ENCODE results near the gene KRT24. TPM values are rescaled to one million over a fixed set of nuclear protein-coding genes. Genes with fewer than 3 reads are reported as not detected.

KRT24 gene
- total and polyA plus RNA-seq, 11 donors = not detected

DNA sequence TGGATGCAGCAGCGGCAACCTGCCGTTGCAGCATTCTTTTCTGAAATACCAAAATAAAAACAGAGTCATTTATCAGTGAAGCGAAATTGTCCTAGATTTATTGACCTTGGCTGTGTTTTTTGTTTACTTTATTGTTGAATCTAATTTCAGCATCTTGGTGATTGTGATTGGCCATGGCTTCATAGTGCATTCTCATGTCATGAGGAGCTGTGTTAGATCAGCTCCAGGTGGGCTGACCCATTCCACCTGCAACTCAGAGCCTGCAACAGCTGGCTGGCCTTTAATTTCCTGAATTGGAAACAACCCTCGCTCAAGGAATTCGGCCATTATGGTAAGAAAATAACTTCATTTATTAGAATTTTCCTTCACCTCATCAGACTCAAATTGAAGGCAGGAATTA is 16.4 kb downstream of the KRT24 start:
- TF ChIP-seq, protein P1, sequence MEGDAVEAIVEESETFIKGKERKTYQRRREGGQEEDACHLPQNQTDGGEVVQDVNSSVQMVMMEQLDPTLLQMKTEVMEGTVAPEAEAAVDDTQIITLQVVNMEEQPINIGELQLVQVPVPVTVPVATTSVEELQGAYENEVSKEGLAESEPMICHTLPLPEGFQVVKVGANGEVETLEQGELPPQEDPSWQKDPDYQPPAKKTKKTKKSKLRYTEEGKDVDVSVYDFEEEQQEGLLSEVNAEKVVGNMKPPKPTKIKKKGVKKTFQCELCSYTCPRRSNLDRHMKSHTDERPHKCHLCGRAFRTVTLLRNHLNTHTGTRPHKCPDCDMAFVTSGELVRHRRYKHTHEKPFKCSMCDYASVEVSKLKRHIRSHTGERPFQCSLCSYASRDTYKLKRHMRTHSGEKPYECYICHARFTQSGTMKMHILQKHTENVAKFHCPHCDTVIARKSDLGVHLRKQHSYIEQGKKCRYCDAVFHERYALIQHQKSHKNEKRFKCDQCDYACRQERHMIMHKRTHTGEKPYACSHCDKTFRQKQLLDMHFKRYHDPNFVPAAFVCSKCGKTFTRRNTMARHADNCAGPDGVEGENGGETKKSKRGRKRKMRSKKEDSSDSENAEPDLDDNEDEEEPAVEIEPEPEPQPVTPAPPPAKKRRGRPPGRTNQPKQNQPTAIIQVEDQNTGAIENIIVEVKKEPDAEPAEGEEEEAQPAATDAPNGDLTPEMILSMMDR (IDR thresholded peaks at IDR 0.05) = no peak
- no peak for TF ChIP-seq POLR2A (IDR thresholded peaks at IDR 0.05)
- Histone ChIP-seq H3K4me3 (no peak overlapping the region), H3K27me3 (peaks cover 0 to 9% (median 0%) of the 10 kb centered on the region in 9 donors), H3K27ac (no peak overlapping the region), H3K36me3 (no peaks in the 10 kb centered on the region), H3K9me3 (no peaks in the 10 kb centered on the region), H3K4me1 (no peaks in the 10 kb centered on the region)
- DNase-seq = no peak
- 85 to 91% (median 89%) methylated on average over 5 of the region's 5 CpGs for WGBS, 4 donors
- intact Hi-C loops (cut with DNase I) = no loop called here
- ATAC-seq = no peak

DNA sequence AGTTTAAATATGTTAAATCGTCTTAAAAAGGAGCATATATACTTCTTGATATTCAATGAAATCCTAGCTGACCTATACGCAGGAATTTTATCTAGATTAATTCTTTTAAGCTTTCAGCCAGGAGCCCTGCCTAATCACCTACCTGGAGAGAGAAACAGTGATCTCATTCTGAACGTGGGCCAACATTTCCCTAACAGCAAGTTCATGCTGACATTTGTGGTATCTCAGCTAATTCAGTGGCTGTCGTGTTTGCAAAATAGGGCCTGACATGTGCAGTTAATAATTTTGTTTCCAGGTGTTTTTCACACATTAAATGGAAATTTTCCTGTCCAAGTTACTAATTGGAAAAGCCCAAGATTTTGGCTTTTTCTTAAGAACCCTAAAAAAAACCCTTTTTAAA is 17.4 kb downstream of the KRT24 start:
- H3K9me3 ChIP-seq = no peaks in the 10 kb centered on the region
- H3K36me3 ChIP-seq = no peaks in the 10 kb centered on the region
- WGBS, 4 donors = 43 to 47% (median 46%) methylated on average over 4 of the region's 4 CpGs
- no peaks in the 10 kb centered on the region for H3K4me1 ChIP-seq
- intact Hi-C loops (cut with DNase I) = no loop called here
- no peak overlapping the region for H3K27ac ChIP-seq
- H3K27me3 ChIP-seq = peaks cover 0 to 11% (median 0%) of the 10 kb centered on the region in 9 donors
- DNase-seq (no peak), ATAC-seq (no peak)
- TF ChIP-seq, protein P1 (IDR thresholded peaks at IDR 0.05) = no peak
- TF ChIP-seq POLR2A (IDR thresholded peaks at IDR 0.05) = no peak
- H3K4me3 ChIP-seq = no peak overlapping the region

- Histone ChIP-seq H3K4me3 (no peak overlapping the region), H3K9me3 (no peaks in the 10 kb centered on the region), H3K27ac (no peak overlapping the region), H3K36me3 (no peaks in the 10 kb centered on the region), H3K4me1 (no peaks in the 10 kb centered on the region), H3K27me3 (peaks cover 0 to 33% (median 0%) of the 10 kb centered on the region in 9 donors)
- ATAC-seq = no peak
- TF ChIP-seq, protein P1 (IDR thresholded peaks at IDR 0.05) = no peak
- TF ChIP-seq POLR2A (IDR thresholded peaks at IDR 0.05) = no peak
- DNase-seq = no peak
- intact Hi-C loops (cut with DNase I) = no loop called here
These were observed 22.6 kb downstream of the KRT24 start for GRCh38 chr17:40680998-40681397.

- TF ChIP-seq, protein P1 (IDR thresholded peaks at IDR 0.05) = no peak
- TF ChIP-seq POLR2A (IDR thresholded peaks at IDR 0.05) = no peak
- Histone ChIP-seq H3K27me3 (peaks cover 0 to 37% (median 0%) of the 10 kb centered on the region in 9 donors), H3K36me3 (no peaks in the 10 kb centered on the region), H3K9me3 (no peaks in the 10 kb centered on the region), H3K4me3 (no peak overlapping the region), H3K4me1 (no peaks in the 10 kb centered on the region), H3K27ac (no peak overlapping the region)
- no peak for DNase-seq
- 87 to 91% (median 88%) methylated on average over 2 of the region's 2 CpGs for WGBS, 4 donors
- intact Hi-C loops (cut with DNase I) = no loop called here
- ATAC-seq = no peak
These were observed 24.0 kb downstream of the KRT24 start for GRCh38 chr17:40679523-40679907.

All from heart left ventricle (tissue), 16 donors.